SIG-M5 treated with dmso at 0.1 percent for 504 hours (cell line): ENCODE results near the gene PKP1.

Experiments
- DNase-seq: peaks from one replicate; lab custom pipeline; 2025; ENCODE audit not compliant: unreplicated experiment; lab: John Stamatoyannopoulos, UW

Gene PKP1

DNA sequence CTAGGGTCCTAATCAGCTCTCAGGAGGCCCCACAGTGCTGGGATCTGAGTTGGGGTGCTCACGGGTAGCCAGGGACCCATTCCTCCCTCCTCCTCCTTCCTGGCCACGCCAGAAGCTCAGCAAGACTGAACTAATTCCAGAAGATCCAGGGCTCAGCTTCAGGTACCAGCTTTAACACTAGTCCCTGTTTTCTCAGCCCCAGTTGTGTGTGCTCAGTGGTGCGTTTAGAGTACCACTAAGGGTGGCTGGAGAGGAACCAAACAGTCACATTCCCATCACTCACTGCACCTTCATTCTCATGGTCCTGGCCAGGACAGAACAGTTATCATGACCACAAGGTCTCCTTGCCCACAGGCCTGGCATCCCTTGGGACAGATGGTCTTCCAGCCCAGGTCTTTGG lies 20.8 kb downstream of the PKP1 start:
- DNase-seq, result no peak

DNA sequence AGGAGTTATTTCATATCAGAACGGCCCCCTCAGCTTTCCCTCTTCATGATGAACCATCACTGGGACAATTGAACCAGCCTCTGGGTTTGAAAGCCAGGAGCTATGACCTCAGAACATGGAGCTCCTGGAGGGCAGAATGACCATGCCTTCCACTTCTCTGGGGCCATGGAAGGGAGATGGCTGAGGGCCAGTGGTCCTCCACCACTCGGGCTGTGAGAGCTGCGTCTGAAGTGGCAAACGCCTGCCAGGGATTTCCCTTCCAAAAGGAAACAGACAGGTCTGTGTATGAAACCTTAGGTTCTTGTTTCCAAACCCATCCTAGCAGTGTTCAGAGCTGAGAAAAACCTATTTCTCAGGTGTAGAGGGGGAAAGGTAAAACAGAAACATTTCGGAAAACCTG lies 22.5 kb downstream of the PKP1 start:
- no peak for DNase-seq

DNA sequence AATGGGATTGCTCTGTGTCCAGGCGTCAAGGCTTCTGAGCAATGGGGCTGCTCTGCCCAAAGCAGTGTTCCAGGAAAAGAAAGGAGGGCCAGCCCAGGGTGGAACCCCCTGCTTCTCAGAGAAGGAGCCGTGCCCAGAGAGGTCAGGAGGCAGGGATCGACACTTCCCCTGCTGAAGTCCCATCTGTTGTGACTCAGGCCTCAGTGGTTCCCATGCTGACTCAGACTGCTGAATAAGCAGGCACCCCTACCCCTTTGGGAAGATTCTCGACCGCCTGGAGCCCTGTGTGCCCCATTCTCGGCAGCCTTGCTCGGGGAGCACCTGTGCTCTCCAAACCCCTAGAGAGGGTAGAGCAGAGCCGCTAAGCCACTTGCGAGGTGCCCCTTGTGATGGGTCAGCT lies 23.9 kb downstream of the PKP1 start:
- no peak for DNase-seq

DNA sequence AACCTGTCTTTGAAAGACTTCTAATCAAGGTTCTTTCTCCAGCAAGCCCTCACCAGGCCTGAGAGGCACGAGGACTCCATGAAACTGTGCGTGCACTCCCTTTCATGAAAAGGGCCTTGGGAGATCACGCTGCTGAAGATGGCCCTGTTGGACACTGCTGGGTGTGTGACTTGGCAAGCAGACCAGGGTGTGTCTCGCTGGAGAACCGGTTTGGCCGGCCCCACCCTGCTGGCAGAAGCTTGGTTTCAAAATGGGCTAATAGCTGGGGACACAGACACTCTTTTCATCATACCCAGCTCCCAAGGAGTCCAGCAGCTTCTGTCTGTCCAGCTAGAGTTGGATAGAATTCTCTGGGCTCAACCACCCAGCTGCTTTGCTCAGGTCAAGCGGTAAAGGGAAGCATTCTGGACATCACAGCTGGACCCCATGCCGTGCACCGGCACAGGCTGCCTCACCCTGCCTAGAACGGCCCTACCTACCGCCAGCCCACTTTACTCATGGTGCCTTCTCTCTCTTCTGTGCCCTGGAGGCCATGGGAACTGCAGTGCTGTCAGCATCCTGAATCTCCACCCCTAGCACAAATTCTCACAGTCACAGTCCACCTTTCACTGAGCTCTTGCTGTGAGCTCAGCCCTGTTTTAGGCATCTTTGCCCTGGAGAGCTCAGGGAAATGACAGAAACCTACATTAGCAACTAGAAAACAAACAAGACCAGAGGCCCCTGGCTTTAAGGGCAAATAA lies 24.6 kb downstream of the PKP1 start:
- peak; percentile 64 for DNase-seq

DNA sequence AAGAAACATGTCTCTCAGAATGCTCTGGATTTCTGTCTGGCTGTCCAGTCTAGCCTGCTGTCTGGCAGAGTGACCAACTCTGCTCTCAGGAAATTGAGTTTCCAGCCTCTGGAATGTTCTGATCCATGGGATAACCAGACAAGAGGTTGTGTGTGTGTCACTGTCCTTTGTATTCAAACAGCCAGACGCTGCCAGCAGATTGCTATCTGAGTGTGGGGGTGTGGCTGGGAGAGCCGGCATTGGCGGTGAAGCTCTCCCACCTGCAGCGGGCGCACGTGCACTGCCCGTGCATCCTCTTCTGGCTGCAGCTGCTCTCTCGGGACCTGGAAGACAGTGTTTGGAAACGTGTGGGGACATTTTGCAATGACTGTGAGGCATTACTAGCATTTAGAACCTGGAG lies 26.1 kb downstream of the PKP1 start:
- peak; percentile 74 for DNase-seq

DNA sequence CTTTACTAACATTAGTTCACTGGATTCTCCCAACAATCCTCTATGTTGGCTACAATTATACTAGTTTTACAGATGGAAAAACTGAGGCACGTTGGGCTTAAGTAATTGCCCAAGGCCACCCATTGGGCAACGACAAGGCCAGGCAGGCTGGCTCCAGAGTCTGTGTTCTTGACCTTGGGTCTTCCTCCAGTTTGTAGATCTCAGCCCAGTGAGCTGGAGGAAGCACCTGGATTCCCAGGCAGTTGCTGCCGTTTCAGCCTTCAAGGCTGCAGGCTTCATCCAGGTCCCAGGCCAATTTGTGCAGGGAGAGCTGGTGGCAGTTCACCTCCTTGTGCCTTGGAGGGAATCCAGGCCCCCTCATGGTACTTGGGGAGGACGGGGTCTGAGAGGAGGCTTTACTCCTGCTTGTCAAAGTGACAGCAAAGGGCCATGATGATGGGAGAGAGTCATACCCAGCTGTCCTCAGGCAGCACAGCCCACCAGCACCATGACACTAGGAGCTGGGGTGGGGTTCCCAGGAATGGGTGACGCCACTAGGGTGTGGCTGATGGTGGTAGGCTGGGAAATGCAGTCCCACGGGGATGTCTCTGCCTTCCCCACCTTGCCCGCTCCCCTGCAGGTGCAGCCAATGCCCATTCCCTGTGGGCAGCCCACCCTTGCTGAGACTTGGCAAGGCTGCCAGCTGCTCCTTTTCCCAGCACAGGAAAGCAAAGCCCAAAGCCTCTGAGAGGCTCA lies 27.1 kb downstream of the PKP1 start:
- DNase-seq, result no peak

DNA sequence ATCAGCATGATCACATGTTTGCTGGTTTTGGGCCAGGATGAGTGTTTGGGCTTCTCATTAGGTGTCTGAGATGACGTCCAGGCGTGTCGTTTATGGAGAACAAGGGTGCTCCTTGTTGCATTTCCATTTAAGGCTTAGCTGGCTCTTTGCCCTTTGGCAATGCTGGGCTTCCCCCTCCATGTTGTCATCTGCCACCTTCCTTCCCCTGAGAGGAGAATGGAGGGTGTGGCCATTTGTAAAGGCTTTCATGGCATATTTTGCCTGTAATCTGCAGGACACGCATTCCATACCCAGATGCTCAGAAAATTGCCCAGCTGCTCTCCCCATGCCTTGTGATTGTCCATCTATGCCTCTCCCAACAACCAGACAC lies 27.7 kb downstream of the PKP1 start:
- DNase-seq, result no peak

DNA sequence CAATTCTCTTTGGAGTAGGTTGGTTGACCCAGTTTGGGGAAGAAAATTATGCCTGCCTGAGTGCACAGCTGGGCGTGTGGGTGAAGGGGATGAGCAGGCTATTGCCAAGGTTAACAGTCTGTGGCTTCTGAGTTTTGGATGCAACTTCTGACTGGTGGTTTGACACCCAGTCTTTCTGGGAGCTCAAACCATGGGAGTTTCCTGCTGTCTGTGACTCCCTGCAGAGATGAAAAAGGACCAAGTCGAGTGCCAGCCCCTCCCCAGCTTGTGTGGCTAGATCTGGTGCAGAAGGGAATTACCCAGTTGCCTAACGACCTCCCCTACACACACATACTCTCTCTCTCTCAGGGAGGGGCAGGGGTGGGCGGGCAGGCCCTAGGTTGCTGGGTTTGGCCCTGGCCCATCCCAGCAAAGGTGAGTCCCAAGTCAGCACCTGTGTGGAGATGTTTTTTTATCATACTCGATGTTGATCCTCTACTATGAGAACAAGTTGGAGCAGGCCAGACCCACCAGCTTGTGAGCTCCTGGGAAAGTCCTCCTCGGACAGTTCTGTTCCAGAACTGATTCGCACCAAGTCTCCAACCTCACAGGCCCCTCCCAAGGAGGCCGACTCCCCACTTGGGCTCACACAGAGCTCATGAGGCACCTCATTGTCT lies 28.2 kb downstream of the PKP1 start:
- DNase-seq, result no peak

DNA sequence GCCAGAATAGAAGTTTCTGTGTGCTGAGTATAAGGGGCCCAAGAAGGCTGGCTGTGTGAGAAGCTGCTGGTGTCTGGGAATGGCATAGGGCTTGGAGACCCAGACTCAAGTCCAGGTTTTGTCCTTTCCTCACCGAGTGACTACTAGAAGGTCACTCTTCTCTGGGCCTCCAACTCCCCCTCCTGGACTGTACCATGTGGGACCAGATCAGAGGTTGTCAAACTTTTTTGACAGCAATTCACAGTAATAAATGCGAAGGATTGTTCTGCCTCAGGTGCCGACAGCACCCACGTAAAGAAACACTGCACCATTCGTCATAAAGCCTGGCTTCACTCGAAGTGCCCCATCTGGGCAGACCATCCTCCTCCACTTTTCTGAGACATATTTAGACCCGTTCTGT lies 29.0 kb downstream of the PKP1 start:
- no peak for DNase-seq

DNA sequence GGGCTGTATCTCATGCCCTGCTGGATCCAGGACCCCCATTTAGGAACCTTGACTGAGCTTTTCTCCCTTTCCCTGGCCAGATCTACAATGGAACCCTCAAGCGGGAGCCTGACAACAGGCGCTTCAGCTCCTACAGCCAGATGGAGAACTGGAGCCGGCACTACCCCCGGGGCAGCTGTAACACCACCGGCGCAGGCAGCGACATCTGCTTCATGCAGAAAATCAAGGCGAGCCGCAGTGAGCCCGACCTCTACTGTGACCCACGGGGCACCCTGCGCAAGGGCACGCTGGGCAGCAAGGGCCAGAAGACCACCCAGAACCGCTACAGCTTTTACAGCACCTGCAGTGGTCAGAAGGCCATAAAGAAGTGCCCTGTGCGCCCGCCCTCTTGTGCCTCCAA lies 29.8 kb downstream of the PKP1 start:
- no peak for DNase-seq

DNA sequence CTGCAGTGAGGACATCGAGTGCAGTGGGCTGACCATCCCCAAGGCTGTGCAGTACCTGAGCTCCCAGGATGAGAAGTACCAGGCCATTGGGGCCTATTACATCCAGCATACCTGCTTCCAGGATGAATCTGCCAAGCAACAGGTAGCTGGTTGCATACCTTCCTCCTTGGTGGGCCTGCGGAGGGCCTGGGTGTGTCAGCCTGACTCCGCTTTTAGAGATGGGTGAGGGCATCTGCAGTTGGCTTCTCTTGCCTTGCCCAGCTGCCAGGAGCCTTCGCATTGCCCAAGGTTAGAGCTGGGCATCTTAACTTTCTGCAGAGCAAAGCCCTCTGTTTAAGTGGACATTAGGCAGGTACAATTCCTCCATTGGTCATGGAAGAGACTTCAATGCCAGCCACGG lies 33.2 kb downstream of the PKP1 start:
- DNase-seq, result no peak

DNA sequence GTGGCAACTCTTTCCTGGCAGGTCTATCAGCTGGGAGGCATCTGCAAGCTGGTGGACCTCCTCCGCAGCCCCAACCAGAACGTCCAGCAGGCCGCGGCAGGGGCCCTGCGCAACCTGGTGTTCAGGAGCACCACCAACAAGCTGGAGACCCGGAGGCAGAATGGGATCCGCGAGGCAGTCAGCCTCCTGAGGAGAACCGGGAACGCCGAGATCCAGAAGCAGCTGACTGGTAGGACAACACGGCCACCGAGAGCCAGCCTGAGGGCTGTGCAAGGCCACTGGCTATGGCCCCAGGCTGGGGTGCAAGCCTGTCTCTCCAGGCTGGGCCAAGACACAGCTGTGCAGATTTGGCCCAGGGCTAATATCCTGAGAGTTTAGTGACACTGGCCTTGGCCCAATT lies 34.2 kb downstream of the PKP1 start:
- DNase-seq, result no peak

DNA sequence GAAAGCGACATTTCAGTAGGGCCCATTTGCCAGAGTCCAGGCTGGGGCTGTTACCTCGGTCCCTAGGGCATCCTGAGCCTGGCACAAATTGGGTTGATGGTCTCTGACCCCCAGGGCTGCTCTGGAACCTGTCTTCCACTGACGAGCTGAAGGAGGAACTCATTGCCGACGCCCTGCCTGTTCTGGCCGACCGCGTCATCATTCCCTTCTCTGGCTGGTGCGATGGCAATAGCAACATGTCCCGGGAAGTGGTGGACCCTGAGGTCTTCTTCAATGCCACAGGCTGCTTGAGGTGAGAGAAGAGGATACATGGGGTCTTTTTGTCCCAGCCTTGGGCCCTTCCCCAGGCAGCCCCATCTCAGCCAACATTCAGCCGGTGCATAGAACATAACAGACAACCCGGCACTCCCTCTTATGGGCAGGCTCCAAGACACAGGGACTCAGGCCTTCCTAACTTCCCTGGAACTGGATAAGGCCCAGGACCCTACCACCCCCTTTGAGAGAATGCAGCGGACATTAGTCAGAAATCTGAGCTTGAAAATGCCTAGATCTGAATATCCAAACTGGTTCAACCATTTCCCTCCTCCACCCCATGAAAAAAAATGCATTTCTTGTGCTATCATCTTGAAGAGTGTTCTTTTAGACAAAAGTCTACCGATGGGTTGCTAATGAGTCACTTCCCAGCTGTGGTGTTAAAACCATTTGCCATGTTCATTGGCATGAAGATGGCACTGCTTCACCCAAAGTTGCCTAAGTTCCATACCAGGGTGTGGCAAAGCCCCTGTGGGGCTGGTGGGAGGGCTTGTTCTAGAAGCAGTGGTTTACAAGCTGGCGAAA lies 35.4 kb downstream of the PKP1 start:
- no peak for DNase-seq

DNA sequence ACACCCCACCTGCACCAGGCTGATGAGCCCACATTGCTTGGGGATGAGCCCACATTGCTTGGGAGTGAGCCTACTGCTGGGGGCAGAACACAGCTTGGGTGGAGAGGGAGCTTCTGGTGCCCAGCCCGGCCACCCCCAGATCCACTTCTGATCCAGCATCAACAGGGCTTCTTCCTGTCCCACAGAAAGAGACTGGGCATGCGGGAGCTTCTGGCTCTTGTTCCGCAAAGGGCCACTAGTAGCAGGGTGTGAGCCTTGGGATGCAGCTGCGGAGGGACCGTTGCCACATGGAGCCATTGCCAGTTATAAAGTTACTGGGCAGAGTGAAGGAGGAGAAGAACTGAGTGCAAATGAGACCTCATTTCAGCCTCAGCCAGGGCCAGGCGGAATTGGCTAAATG lies 36.3 kb downstream of the PKP1 start:
- no peak for DNase-seq

DNA sequence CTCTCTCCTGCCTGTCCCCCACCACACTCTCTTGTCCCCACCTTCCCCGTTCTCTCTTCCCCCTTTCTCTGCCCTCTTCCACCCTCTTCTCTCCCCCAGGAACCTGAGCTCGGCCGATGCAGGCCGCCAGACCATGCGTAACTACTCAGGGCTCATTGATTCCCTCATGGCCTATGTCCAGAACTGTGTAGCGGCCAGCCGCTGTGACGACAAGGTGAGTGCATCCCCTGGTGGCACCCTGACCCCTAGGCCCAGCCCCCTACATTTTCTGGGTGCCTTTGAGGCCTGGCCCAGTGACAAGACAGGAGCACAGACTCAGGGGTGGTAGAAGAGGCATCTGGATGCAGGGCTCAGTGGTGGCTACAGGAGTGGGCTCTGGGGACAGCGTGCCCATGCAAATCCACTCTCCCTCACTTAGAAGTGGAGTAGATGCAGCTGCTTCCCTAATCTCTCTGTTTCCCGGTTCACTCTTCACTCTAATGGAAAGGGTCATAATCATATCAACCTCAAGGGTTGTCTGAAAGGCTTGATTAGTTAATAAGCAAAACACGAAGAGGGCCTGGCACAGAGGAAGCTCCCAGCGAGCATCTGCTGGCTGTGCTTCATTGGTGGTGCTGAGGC lies 37.0 kb downstream of the PKP1 start:
- DNase-seq, result no peak

DNA sequence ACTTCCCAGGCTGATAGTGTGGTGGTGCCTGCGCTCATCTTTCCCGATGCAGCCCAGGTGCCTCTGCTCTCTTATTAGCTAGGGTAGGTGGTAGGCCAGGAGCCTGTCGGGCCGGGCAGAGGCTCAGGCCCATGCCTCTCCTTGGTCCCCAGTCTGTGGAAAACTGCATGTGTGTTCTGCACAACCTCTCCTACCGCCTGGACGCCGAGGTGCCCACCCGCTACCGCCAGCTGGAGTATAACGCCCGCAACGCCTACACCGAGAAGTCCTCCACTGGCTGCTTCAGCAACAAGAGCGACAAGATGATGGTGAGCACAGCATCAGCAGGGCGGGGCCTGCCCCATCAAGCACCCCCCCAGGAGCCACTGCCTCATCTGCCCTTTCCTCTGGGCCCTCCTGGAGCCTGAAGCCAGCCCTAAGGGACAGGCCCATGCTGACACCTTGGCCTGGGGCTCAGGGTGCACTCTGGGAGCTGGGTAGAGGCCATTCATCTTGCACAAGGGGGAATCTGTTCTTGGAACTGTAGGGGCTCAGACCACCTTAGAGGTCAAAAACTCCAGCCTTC lies 38.6 kb downstream of the PKP1 start:
- DNase-seq, result no peak

DNA sequence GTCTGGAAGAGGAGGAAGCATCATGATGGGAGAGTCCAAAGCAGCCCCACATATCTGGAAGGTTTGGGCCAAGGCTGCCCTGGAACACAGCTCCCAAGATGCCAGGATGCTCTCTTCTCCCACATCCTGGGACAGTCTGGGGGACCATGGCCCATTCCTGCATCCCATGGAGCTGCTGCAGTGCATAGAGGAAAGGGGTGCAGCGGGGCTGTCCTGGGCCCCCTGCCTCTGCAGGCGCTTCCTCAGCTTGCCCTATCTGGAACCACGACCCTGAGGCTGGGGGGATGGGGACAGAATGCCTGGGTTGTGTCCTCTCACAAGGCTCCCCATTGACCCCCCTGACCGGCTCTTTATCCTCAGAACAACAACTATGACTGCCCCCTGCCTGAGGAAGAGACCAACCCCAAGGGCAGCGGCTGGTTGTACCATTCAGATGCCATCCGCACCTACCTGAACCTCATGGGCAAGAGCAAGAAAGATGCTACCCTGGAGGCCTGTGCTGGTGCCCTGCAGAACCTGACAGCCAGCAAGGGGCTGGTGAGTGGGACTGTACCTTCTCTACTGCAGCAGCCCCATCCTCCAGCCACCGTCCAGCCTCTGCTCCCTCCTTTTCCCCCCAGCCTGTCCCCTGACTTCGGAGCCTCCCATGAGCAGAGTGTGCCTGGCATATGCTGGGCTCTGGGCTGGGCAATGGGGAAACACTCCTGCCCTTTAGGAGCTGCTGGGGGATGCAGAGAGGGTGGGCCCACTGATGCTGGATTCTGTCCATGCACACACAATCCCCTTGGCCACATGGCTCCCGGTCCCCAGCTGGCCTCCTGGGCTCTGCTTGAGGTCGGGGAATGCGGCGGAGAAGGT lies 39.6 kb downstream of the PKP1 start:
- no peak for DNase-seq

DNA sequence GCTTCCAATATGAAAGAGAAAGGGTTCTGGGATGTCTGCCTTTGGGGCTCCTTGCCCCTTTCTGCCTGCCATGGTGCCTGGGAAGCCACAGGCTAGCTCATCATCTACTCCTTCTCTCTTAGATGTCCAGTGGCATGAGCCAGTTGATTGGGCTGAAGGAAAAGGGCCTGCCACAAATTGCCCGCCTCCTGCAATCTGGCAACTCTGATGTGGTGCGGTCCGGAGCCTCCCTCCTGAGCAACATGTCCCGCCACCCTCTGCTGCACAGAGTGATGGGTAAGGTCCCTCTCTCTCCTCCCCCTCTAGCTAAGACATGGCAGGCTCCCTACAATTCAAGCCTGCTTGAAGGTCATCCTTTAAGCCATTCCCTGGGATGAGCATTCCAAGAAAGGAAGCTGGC lies 41.0 kb downstream of the PKP1 start:
- DNase-seq, result no peak

DNA sequence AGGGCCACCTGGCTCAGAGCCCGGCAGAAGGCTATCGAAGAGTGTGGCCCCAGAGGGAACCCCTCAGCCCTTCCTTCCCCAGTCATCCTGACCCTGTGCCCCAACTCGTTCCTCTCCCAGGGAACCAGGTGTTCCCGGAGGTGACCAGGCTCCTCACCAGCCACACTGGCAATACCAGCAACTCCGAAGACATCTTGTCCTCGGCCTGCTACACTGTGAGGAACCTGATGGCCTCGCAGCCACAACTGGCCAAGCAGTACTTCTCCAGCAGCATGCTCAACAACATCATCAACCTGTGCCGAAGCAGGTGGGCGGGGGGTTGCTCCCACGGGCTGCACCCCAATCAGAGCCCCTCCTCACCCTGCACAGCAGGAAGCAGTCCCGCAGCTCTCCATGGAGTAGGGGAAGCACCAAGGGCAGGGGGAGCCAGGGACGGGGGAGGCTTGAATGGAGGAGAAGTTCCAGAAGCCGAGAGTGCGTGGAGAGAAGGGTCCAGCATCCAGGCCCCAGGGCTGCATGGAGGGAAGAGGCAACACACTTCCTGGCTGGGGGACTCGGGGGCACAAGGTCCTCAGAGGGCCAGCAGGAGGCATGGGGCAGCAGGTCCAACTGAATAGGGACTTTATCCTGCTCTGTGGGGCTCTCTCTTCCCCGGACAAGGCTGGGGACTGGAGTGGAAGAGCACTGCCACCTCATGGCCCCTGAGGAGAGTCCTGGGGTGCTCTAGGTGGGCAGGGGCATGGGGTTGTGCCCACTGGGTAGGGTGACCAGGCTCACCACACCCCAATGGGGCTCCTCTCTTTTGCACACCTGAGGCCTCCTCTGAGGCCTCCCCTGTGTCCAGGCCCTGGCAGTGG lies 41.7 kb downstream of the PKP1 start:
- no peak for DNase-seq
